Measurements from ENCODE around the gene PRSS57. TPM values are rescaled to one million over a fixed set of nuclear protein-coding genes. Genes with fewer than 3 reads are reported as not detected.

Gene PRSS57
- total and polyA plus RNA-seq, 2 of the 13 experiments (the other 11 are each of a cell fraction or from before 2014, with no cell fraction given): 0.12 TPM; not detected in 1

DNA sequence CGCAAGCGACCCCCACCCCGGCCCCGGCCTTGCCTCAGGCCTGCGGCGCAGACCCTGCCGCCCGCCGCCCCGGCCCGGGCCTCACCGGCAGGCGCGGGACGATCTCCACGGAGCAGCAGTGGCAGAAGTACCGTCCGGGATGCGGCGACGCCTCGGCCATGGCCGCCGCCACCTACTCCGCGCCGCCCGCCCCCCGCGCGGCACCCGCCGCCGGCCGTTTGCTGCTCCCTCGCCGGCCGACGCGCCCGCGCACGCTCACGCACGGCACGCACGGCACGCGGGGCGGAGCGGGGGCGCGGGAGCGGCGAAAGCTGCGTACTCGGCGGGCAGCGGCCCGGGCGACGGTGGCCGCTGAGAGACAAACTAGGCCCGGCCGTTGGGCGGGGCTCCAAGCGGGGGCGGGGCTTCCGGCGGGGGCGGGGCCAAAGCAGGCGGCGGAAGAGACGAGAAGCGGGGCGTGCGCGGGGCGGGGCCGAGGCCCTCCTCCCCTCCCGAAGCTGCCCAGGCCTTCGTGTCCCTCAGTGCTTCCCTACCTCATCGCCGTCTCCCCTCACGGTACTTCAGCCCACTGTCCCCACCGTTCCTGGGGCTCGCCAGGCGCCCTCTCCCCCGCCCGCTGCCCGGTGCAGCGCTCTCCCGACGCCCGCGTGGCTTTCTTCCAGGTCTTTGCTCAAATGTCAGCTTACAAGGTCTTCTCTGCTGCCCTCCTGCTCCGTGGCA lies 32.1 kb downstream of the PRSS57 start, which contains the start of gene RNF126 (continued):
- TF ChIP-seq, protein P1, sequence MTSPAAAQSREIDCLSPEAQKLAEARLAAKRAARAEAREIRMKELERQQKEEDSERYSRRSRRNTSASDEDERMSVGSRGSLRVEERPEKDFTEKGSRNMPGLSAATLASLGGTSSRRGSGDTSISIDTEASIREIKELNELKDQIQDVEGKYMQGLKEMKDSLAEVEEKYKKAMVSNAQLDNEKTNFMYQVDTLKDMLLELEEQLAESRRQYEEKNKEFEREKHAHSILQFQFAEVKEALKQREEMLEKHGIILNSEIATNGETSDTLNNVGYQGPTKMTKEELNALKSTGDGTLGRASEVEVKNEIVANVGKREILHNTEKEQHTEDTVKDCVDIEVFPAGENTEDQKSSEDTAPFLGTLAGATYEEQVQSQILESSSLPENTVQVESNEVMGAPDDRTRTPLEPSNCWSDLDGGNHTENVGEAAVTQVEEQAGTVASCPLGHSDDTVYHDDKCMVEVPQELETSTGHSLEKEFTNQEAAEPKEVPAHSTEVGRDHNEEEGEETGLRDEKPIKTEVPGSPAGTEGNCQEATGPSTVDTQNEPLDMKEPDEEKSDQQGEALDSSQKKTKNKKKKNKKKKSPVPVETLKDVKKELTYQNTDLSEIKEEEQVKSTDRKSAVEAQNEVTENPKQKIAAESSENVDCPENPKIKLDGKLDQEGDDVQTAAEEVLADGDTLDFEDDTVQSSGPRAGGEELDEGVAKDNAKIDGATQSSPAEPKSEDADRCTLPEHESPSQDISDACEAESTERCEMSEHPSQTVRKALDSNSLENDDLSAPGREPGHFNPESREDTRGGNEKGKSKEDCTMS (CRISPR knock-in tag; conservative IDR thresholded peaks at IDR 0.05): no peak
- no peak; the same call in 1 of the 2 replicates for TF ChIP-seq ZNF547 (CRISPR knock-in tag; IDR thresholded peaks at IDR 0.05)
- TF ChIP-seq ZNF737 (CRISPR knock-in tag; IDR thresholded peaks at IDR 0.05; ENCODE audit: borderline replicate concordance): no peak
- TF ChIP-seq PPARG (CRISPR knock-in tag; conservative IDR thresholded peaks at IDR 0.05): no peak
- no peak for TF ChIP-seq PLRG1 (conservative IDR thresholded peaks at IDR 0.05)
- TF ChIP-seq ZNF570 (CRISPR knock-in tag; IDR thresholded peaks at IDR 0.05; ENCODE audit: borderline replicate concordance): no peak
- TF ChIP-seq ZBTB20 (CRISPR knock-in tag; IDR thresholded peaks at IDR 0.05; ENCODE audit: borderline replicate concordance, low read depth): no peak; the same call in 1 of the 2 replicates
- TF ChIP-seq ZNF333 (CRISPR knock-in tag; IDR thresholded peaks at IDR 0.05; ENCODE audit: borderline replicate concordance): no peak
- TF ChIP-seq, protein P2, sequence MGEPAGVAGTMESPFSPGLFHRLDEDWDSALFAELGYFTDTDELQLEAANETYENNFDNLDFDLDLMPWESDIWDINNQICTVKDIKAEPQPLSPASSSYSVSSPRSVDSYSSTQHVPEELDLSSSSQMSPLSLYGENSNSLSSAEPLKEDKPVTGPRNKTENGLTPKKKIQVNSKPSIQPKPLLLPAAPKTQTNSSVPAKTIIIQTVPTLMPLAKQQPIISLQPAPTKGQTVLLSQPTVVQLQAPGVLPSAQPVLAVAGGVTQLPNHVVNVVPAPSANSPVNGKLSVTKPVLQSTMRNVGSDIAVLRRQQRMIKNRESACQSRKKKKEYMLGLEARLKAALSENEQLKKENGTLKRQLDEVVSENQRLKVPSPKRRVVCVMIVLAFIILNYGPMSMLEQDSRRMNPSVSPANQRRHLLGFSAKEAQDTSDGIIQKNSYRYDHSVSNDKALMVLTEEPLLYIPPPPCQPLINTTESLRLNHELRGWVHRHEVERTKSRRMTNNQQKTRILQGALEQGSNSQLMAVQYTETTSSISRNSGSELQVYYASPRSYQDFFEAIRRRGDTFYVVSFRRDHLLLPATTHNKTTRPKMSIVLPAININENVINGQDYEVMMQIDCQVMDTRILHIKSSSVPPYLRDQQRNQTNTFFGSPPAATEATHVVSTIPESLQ (CRISPR knock-in tag; conservative IDR thresholded peaks at IDR 0.05): no peak
- TF ChIP-seq NFATC3 (CRISPR knock-in tag; IDR thresholded peaks at IDR 0.05): no peak
- TF ChIP-seq AKAP8 (CRISPR knock-in tag; IDR thresholded peaks at IDR 0.05): no peak; the same call in 1 of the 2 replicates
- no peak for TF ChIP-seq RBM22 (optimal IDR thresholded peaks at IDR 0.05; ENCODE audit: low read length)
- no peak for TF ChIP-seq PAX8 (CRISPR knock-in tag; IDR thresholded peaks at IDR 0.05; ENCODE audit: borderline replicate concordance)
- TF ChIP-seq, protein P3, sequence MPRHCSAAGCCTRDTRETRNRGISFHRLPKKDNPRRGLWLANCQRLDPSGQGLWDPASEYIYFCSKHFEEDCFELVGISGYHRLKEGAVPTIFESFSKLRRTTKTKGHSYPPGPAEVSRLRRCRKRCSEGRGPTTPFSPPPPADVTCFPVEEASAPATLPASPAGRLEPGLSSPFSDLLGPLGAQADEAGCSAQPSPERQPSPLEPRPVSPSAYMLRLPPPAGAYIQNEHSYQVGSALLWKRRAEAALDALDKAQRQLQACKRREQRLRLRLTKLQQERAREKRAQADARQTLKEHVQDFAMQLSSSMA (CRISPR knock-in tag; IDR thresholded peaks at IDR 0.05): peak; percentile 44; the same call in 1 of the 2 replicates
- TF ChIP-seq FOXO1 (CRISPR knock-in tag; IDR thresholded peaks at IDR 0.05): no peak
- 0 out of 2 replicates have a peak, but pooled peaks have one; percentile 21 for TF ChIP-seq ARNTL (CRISPR knock-in tag; IDR thresholded peaks at IDR 0.05)
- no peak; the same call in 1 of the 2 replicates for TF ChIP-seq HNF4A (CRISPR knock-in tag; IDR thresholded peaks at IDR 0.05)
- TF ChIP-seq ZNF234 (CRISPR knock-in tag; conservative IDR thresholded peaks at IDR 0.05): no peak
- TF ChIP-seq, protein P4, sequence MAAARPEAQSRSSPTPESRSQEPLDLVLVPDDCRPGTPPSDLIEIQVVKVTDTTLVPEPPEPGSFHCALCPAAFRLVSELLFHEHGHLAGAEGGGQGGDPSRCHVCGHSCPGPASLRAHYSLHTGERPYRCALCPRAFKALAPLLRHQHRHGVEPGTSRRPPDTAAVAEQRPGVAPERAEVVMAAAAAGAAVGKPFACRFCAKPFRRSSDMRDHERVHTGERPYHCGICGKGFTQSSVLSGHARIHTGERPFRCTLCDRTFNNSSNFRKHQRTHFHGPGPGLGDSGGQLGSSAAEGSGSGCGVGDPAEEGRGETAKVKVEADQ (CRISPR knock-in tag; IDR thresholded peaks at IDR 0.05; ENCODE audit: borderline replicate concordance): no peak
- TF ChIP-seq ZNF746 (CRISPR knock-in tag; IDR thresholded peaks at IDR 0.05): no peak
- no peak for TF ChIP-seq ZNF883 (CRISPR knock-in tag; IDR thresholded peaks at IDR 0.05; ENCODE audit: not compliant biosample characterization)
- no peak for TF ChIP-seq NCOA1 (CRISPR knock-in tag; IDR thresholded peaks at IDR 0.05)
- TF ChIP-seq ZNF543 (CRISPR knock-in tag; IDR thresholded peaks at IDR 0.05): no peak
- no peak for TF ChIP-seq SNRNP70 (IDR thresholded peaks at IDR 0.05; ENCODE audit: low read depth, low read length)
- peak; percentile 48 for TF ChIP-seq TEAD3 (CRISPR knock-in tag; optimal IDR thresholded peaks at IDR 0.05; ENCODE audit: borderline replicate concordance)

All from HepG2 (cell line).